ENCODE measurements around the gene KRT86.

KRT86 gene

GRCh38 chr12:52354200-52354599, 79.8 kb downstream of the KRT86 start:
- no peak for DNase-seq (ENCODE audit: low read depth in 3 of 3, low spot score in 1 of 3)

GRCh38 chr12:52355176-52355575, 80.7 kb downstream of the KRT86 start:
- no peak for DNase-seq (ENCODE audit: low read depth in 3 of 3, low spot score in 1 of 3)

GRCh38 chr12:52356031-52356761, 81.8 kb downstream of the KRT86 start:
- DNase-seq (ENCODE audit: low read depth in 3 of 3, low spot score in 1 of 3): no peak

GRCh38 chr12:52356762-52357580, 82.5 kb downstream of the KRT86 start:
- no peak for DNase-seq (ENCODE audit: low read depth in 3 of 3, low spot score in 1 of 3)

Measured in stimulated activated CD4-positive, alpha-beta T cell treated with anti-CD3 and anti-CD28 coated beads, TNF-alpha, amount 100 ng/mL, for 1 hour (primary cell).